NCI-H526 treated with DMSO at 0.1 percent for 48 hours (cell line): ENCODE measurements around the gene ZDHHC23.

Source experiments
- DNase-seq: peaks from one replicate; lab custom pipeline; 2025; lab: John Stamatoyannopoulos, UW

The ZDHHC23 gene

GRCh38 chr3:113947372-113948014 lies at the start of gene ZDHHC23:
Gene ZDHHC23, plus strand, starts transcription at chr3:113948013. Its CDS starts 790 bp downstream, at chr3:113948803.
- DNase-seq, result peak; percentile 30

- no peak for DNase-seq
These were observed 48.9 kb upstream of the ZDHHC23 start for GRCh38 chr3:113898892-113899291.

GRCh38 chr3:113906568-113907140 lies 41.2 kb upstream of the ZDHHC23 start:
- DNase-seq, result no peak

GRCh38 chr3:113908133-113908532 lies 39.7 kb upstream of the ZDHHC23 start:
- no peak for DNase-seq

GRCh38 chr3:113910966-113911365 lies 36.8 kb upstream of the ZDHHC23 start:
- no peak for DNase-seq

GRCh38 chr3:113912552-113913236 lies 35.1 kb upstream of the ZDHHC23 start:
- peak; percentile 42 for DNase-seq

GRCh38 chr3:113914646-113915045 lies 33.2 kb upstream of the ZDHHC23 start:
- DNase-seq, result no peak

- DNase-seq, result no peak
These were observed 20.3 kb upstream of the ZDHHC23 start for GRCh38 chr3:113927556-113927955.

GRCh38 chr3:113946831-113947230 lies 982 bp upstream of the ZDHHC23 start:
- DNase-seq, result no peak

GRCh38 chr3:113948015-113948917 lies 453 bp downstream of the ZDHHC23 start:
- DNase-seq, result peak; percentile 36

- DNase-seq, result no peak
These were observed 5.1 kb downstream of the ZDHHC23 start for GRCh38 chr3:113952921-113953320.

- no peak for DNase-seq
These were observed 5.9 kb downstream of the ZDHHC23 start for GRCh38 chr3:113953677-113954076.

- no peak for DNase-seq
These were observed 6.4 kb downstream of the ZDHHC23 start for GRCh38 chr3:113954091-113954685.

GRCh38 chr3:113963879-113964278 lies 16.1 kb downstream of the ZDHHC23 start:
- no peak for DNase-seq

- DNase-seq, result no peak
These were observed 18.4 kb downstream of the ZDHHC23 start for GRCh38 chr3:113966172-113966571.

GRCh38 chr3:113968986-113969385 lies 21.2 kb downstream of the ZDHHC23 start:
- no peak for DNase-seq

- no peak for DNase-seq
These were observed 30.0 kb downstream of the ZDHHC23 start for GRCh38 chr3:113977822-113978221.

- DNase-seq, result peak; percentile 77
These were observed 32.1 kb downstream of the ZDHHC23 start for GRCh38 chr3:113979916-113980315.

- DNase-seq, result no peak
These were observed 34.0 kb downstream of the ZDHHC23 start for GRCh38 chr3:113981803-113982202.

- no peak for DNase-seq
These were observed 35.7 kb downstream of the ZDHHC23 start for GRCh38 chr3:113983544-113983943.

- no peak for DNase-seq
These were observed 37.7 kb downstream of the ZDHHC23 start for GRCh38 chr3:113985541-113985940.

- no peak for DNase-seq
These were observed 57.7 kb downstream of the ZDHHC23 start for GRCh38 chr3:114005481-114005880.
